NCI-H2171 (cell line): Measurements from ENCODE around the gene FGGY.
A peak's percentile ranks its signal among the peaks of the same experiment; 100 is the strongest.
"Not testable (repeated sequence)": the region's sequence is repeated elsewhere in the genome, so short reads cannot be mapped to it uniquely, and the experiment has no call there.

Experiments used
- DNase-seq: peaks from one replicate; lab custom pipeline; 2025; lab: John Stamatoyannopoulos, UW

The FGGY gene

DNA sequence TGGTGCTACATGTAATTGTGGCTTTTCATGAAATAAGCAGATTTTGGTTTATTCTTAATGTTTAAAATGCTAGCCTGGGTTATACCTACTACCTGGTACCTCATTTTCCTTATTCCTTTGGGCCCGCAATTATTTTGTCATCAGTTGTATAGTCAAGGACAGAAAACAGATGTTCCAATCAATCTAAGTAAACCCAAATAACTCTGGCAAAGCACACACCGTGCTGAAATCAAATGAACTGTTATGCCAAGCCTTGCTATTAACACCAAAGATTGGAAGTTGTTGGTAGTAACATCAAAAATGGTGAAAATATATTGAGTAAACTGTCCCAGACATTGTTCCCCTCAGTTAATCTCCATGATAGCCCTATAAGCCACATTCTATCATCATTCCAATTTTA is 248.9 kb downstream of the FGGY start:
- DNase-seq, result no peak

DNA sequence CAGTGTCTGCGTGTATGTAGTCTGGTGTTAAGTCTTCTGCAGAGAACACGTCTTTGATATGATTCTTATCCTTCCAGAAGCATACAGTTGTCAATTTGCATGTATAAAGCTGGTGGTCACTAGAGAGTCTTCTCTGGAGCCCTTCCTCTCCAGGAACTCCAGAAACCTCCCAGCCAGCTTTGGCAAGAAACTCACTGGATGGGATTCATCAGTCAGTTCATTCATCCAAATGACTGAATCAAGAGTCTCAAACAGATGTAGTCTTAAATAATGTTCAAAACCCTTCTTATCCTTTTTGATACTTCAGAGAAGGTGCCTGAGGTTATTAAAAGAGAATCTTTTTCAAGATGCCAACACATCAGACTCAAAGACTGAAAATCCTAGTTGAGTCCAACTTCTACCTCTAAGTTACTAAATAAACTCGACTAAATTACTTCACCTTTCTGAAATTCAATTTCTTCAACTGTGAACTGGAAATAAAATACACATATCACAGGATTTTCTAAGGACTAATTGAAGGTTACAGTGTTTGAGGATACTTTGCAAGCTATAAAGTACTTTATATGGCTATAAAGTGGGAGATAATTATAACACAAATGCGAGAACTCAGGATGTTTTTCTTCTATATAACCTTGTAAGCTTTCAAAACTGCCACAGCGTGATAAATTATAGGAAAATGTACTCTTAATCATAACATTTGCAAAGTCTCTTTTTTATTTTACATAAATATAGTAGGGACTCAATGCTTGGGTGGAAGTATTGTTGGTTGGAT is 252.4 kb downstream of the FGGY start:
- DNase-seq, result no peak

GRCh38 chr1:59549903-59550302 is 253.0 kb downstream of the FGGY start:
- DNase-seq, result no peak

- no peak for DNase-seq
Measured at GRCh38 chr1:59552007-59552406, 255.1 kb downstream of the FGGY start.

- no peak for DNase-seq
Measured at GRCh38 chr1:59553371-59553770, 256.5 kb downstream of the FGGY start.

GRCh38 chr1:59554011-59554663 is 257.2 kb downstream of the FGGY start:
- no peak for DNase-seq

DNA sequence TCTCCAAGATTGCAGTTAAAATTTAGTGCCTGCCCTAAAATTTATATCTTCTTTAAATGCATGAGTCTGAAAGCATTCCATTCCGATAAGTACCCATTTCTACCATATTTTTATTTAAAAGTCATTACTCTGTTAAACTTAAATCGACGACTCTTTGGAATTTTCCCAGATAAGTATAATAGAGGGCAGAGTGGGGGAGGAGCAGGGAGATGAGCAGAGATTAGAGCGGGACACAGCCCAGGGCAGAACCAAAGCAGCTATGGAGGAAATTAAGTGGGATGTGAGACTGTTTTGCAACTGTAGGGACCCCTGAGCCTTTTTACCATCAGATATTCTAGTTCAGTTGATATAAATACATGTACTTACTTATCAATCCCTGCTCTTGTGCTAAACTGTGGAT is 257.9 kb downstream of the FGGY start:
- no peak for DNase-seq

GRCh38 chr1:59556398-59556797 is 259.5 kb downstream of the FGGY start:
- no peak for DNase-seq

DNA sequence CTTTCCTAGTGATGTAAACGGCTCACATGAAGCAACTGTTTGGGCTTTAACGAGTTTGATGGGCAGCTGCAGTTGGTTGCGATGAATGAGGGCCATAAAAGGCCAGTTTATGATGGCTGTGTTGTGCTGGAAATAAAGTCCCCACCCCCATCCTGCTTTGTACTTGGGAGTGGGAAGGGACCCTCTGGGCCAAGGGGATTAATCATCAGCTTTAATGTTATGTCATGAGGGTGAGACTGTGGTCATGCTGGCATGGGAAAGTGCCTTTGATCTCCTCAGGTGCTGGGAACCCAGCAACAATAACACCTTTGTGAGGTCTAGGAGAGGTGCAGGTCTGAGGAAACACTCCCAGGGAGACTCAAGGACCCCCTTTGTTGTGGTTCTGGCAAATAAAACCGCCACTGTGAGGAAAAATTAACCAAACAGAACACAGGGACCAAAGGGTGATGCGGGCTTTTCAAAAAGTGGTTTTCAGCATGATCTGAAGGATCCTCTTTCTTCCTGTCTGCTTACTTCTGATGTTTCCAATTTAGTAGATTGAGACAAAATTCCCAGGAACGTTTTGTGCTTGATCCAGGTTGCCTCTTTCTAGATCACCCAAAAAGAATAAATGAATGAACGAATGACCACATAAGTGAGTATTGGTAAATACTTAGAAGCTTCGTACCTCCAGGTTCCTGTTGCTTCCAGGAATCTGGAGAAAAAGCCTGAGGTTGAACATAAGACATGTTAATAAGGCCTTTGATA is 260.1 kb downstream of the FGGY start:
- DNase-seq, result no peak

- DNase-seq, result no peak
Measured at GRCh38 chr1:59557549-59557885, 260.6 kb downstream of the FGGY start.

DNA sequence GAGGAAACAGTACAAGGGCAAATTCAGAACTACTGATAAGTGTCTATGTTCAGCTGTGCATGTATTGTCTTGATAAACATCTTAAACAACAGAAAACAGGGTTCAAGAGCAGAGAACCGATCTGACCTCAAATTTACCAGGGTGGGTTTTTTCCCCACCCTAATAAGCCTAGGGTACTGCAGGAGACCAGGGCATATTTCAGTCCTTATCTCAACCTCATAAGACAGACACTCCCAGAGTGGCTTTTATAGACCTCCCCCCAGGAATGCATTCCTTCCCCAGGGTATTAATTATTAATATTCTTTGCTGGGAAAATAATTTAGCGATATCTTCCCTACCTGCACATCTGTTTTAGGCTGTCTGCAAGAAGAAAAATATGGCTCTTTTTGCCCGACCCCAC is 261.7 kb downstream of the FGGY start:
- DNase-seq, result not testable (repeated sequence)

GRCh38 chr1:59560807-59561450 is 264.0 kb downstream of the FGGY start:
- DNase-seq, result no peak

- DNase-seq, result no peak
Measured at GRCh38 chr1:59561796-59562195, 264.9 kb downstream of the FGGY start.

DNA sequence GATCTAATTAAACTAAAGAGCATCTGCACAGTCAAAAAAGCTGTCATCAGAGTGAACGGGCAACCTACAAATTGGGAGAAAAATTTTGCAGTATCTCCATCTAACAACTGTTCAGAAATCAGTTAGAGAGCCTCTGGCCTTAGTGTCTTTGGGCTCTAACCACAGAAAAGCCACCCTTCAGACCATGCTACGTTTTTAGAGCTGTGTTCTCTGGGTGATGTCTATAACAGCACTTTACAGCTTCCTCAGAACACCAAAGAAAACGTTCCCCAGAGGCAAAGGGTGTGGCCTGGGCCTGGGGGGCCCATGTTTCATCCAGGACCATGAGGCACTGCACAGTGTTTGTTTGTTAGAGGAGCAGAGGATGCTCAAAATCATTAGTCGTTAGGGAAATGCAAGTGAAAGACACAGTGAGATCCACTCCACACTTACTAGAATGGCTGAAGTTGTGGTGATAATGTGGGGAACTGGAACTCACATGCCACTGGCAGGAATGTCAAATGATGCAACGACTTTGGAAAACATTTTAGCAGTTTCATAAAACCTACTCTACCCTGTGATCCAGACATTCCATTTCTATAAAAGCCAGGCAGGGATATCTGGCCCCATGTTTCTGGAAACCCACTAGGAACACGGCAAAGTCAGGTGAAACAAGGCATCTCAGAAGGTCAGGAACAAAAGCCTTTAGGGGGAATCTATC is 267.4 kb downstream of the FGGY start:
- no peak for DNase-seq

- DNase-seq, result no peak
Measured at GRCh38 chr1:59565611-59566410, 268.9 kb downstream of the FGGY start.

GRCh38 chr1:59568158-59568935 is 271.5 kb downstream of the FGGY start:
- no peak for DNase-seq

GRCh38 chr1:59569198-59569597 is 272.3 kb downstream of the FGGY start:
- DNase-seq, result no peak

GRCh38 chr1:59570524-59570923 is 273.6 kb downstream of the FGGY start:
- peak; percentile 1 for DNase-seq

GRCh38 chr1:59574085-59574484 is 277.2 kb downstream of the FGGY start:
- DNase-seq, result peak; percentile 7

GRCh38 chr1:59577774-59578173 is 280.9 kb downstream of the FGGY start:
- DNase-seq, result no peak
